T-helper 17 cell (primary cell): ENCODE data around the gene GBP5. TPM values are rescaled to one million over a fixed set of nuclear protein-coding genes. Genes with fewer than 3 reads are reported as not detected.
"Not testable (repeated sequence)": the region's sequence is repeated elsewhere in the genome, so short reads cannot be mapped to it uniquely, and the experiment has no call there.

ENCODE experiments used
- ATAC-seq: fragments of 150-1000 bp; cut with Tn5 transposase; 2 replicates; pipeline ENCODE4 v1.10.0; 2021; ENCODE audit warnings: mild to moderate bottlenecking, moderate library complexity
- DNase-seq, 3 donors: peaks; one replicate each; pipeline versions ENCODE4 v3.0.0 to v3.0.0-alpha.2; 2020 to 2021
- H3K9me3 ChIP-seq: one replicate; pipeline ENCODE4 v1.7.0; 2013; ENCODE audit warnings: low read length, mild to moderate bottlenecking; ENCODE audit not compliant: control insufficient read depth, poor library complexity, severe bottlenecking
- H3K27ac Mint-ChIP-seq: one replicate; pipeline ENCODE4 v1.8.0; 2022; ENCODE audit warnings: mild to moderate bottlenecking, moderate library complexity, mixed read lengths
- H3K27me3 Mint-ChIP-seq: one replicate; pipeline ENCODE4 v1.8.0; 2022; ENCODE audit warnings: mixed read lengths
- H3K36me3 Mint-ChIP-seq: one replicate; pipeline ENCODE4 v1.8.0; 2022; ENCODE audit warnings: low read depth, mixed read lengths
- H3K4me1 Mint-ChIP-seq: one replicate; pipeline ENCODE4 v1.8.0; 2022; ENCODE audit warnings: mild to moderate bottlenecking, mixed read lengths
- H3K4me3 Mint-ChIP-seq: one replicate; pipeline ENCODE4 v1.8.0; 2022; ENCODE audit warnings: mild to moderate bottlenecking, moderate library complexity, mixed read lengths
- total RNA-seq, 4 donors: library from RNA in 2 of 4; stranded (reverse) in 2 of 4; gene quantifications; one replicate each; pipeline ENCODE4 v1.2.3 and lab custom pipeline; 2022 to 2026

The GBP5 gene
- total RNA-seq, 2 donors from 2014 or later, result 122 to 132 TPM

DNA sequence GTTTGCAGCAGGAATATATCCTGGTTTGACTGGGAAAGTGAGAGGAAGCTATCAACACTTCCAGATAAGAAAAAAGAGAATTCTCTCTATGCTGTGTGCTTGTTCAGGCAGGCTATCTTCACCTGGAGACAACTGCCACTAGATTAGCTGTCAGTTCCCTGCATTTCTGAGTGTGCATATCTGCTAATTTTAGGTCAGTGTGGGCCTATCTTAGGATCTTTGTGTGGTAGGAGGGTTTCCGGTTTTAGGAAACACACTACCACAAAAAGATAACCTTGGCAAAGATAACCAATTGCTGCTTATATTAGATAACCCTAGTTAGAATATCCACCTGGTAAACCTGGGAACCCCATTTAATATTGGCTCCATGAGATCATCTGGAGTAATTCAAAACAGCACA is 22.5 kb upstream of the GBP5 start:
- Mint-ChIP-seq H3K27me3 (no peaks in the 10 kb centered on the region), H3K4me1 (peaks cover 33% of the 10 kb centered on the region), H3K36me3 (peaks cover 2% of the 10 kb centered on the region), H3K27ac (no peak overlapping the region), H3K4me3 (peak overlapping the region; percentile 19)
- ATAC-seq (peak; percentile 92), DNase-seq (no peak)
- H3K9me3 ChIP-seq, result peaks cover 4% of the 10 kb centered on the region

DNA sequence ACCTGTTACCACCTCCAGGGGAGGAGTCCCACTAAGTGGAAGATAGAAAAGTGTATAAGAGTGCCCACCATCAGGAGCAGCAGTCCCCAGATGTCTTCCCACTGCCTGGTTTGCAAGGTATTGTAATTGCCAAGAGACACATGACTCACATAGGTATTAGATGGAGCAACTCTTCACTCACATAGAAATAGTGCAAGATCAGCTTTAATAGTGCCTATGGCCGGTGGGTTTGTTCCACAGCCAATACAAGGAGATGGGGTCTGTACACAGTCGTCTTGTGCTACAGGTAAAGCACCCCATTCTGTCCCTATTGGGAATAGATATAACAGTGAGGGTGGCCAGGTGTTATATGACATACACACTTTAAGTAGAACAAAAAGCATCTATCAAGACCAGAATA is 18.6 kb upstream of the GBP5 start:
- peaks cover 4% of the 10 kb centered on the region for H3K9me3 ChIP-seq
- Mint-ChIP-seq H3K4me1 (peaks cover 34% of the 10 kb centered on the region), H3K27ac (no peak overlapping the region), H3K4me3 (no peak overlapping the region), H3K27me3 (no peaks in the 10 kb centered on the region), H3K36me3 (peaks cover 4% of the 10 kb centered on the region)
- ATAC-seq (no peak), DNase-seq (no peak)

DNA sequence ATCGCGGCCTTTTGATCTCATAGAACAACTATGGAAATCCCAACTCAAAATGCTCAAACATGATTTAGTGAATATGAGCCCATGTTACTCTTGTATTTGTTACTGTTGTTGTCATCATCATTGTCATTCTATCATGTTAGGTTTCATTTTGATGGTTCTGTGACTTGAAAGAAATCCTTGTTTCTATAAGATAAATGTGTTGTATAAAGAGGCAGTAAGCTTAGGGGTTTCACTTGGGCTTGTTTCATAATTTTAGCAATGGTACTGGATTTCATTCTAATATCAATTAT is 15.3 kb upstream of the GBP5 start:
- H3K27ac Mint-ChIP-seq, result peak overlapping the region; percentile 96
- peak overlapping the region; percentile 82 for H3K4me3 Mint-ChIP-seq
- no peaks in the 10 kb centered on the region for H3K27me3 Mint-ChIP-seq
- DNase-seq (no peak), ATAC-seq (no peak)
- peaks cover 7% of the 10 kb centered on the region for H3K36me3 Mint-ChIP-seq
- H3K9me3 ChIP-seq, result no peaks in the 10 kb centered on the region
- H3K4me1 Mint-ChIP-seq, result peaks cover 47% of the 10 kb centered on the region

DNA sequence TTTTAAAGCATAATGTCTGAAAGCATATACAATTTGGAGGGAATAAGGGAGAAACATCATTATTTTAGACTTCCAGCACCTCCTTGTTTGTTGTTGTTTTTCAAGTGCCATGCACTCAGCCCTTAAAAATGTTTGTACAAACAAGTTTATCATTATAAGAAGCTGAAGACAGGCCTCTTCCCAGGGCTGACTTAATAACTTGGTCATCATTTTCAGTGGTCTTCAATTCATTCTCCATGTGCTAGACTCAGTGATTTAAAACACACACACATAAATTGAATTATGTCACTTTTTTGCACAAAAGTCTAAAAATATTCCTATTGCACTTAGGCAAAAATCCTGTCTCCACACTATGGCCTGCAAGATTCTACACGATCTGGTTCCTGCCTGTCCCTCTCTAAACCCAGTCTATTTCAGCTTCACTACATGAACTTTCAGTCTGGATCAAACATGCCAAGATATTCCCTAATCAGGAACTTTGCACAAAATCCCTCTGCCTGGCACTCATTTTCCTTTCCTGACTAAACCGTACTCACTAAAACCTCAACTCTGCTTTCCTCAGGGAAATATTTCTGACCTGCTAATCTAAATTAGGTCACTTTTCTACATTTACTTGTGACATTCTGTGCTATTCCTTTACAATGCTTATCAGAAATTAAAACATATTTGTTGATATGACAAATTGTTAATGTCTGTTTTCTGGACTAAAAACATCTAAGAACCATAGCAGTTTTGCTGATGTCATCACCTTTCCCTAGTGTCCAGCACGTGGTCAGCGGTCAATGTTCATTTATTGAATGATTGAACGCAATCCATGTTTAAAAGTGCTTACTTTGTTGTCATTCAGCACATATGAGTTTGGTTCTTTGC is 14.8 kb upstream of the GBP5 start:
- Mint-ChIP-seq H3K4me3 (peak overlapping the region; percentile 82), H3K27ac (peak overlapping the region; percentile 96), H3K4me1 (peaks cover 47% of the 10 kb centered on the region), H3K27me3 (no peaks in the 10 kb centered on the region), H3K36me3 (peaks cover 7% of the 10 kb centered on the region)
- H3K9me3 ChIP-seq, result no peaks in the 10 kb centered on the region
- ATAC-seq (peak; percentile 15), DNase-seq (no peak)

DNA sequence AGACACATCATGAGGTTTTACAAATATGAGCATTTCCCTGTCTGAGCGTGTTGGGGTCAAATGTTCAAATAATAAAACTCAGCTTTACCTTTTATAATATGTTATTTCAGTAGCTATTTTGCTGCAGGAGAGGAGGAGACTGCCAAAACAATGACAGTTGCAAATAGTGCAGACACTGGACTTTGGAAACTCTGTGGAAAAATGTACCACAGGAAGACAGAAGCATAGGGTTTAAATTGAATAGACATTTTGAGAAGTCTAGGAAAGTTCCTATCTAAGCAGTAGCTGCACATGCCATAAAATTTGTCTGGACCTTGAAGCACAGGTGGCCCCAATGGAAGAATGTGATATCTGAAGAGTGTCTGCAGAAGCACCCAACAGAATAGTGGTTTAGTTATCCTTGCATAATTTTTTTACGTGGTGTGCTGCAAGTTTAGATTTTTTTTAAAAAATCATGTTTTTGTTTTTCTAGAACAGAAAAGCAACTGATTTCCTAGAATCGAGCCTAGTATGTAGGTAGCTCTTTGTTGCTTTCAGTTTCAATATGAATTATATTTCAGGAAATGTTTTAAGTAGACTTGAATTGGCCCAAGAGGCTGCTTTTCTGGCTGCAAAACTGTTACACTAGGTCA is 14.0 kb upstream of the GBP5 start:
- DNase-seq (no peak), ATAC-seq (peak; percentile 80)
- Mint-ChIP-seq H3K4me1 (peaks cover 52% of the 10 kb centered on the region), H3K4me3 (peak overlapping the region; percentile 82), H3K27ac (peak overlapping the region; percentile 96), H3K27me3 (no peaks in the 10 kb centered on the region), H3K36me3 (peaks cover 7% of the 10 kb centered on the region)
- H3K9me3 ChIP-seq, result no peaks in the 10 kb centered on the region

DNA sequence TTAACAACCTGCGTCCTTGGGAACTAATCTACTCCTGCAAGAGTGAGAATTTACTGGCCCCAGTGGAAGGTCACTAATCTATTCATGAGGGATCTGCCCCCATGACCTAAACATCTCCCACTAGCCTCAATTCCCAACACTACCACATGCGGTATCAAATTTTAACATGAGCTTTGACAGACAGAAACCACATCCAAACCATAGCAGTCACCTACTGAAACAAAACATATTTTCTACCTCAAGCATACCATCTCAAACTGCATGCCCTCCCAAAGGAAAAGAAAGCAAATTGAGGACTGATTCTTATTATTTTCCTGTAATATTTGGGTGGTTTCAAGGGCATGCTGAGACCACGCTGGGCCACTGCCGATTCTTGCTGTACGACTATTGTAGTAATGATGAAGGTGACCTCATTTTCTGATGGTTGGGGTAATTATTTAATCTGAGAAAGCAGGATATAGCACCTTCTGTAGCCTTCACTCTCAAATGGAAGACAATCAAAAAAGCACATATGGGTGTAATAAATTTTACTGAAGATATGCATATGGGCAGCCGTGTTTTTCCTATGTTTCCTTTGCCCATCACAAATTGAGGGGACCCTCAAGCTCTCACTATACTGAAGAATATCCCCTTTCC is 13.2 kb upstream of the GBP5 start:
- DNase-seq (no peak), ATAC-seq (peak; percentile 58)
- Mint-ChIP-seq H3K4me1 (peaks cover 53% of the 10 kb centered on the region), H3K27me3 (no peaks in the 10 kb centered on the region), H3K4me3 (peak overlapping the region; percentile 82), H3K36me3 (peaks cover 8% of the 10 kb centered on the region), H3K27ac (peak overlapping the region; percentile 96)
- H3K9me3 ChIP-seq, result no peaks in the 10 kb centered on the region

DNA sequence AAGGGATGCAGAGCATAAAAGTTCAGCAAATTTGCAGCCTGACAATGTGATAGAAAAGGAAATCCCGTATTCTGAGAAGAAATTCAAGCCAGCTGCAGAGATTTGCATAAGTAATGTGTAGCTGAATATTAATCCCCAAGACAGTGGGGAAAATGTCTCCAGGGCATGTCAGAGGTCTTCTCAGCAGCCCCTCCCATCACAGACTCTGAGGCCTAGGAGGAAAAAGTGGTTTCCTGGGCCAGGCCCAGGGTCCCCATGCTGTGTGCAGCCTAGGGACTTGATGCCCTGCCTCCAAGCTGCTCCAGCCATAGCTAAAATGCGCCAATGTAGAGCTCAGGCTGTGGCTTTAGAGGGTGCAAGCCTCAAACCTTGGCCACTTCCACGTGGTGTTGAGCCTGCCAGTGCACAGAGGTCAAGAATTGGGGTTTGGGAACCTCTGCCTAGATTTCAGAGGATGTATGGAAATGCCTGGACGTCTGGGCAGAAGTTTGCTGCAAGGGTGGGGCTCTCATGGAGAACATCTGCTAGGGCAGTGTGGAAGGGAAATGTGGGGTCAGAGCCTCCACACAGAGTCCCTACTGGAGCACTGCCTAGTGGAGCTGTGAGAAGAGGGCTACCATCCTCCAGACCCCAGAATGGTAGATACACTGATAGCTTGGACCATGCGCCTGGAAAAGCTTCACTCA is 11.6 kb upstream of the GBP5 start:
- not testable (repeated sequence) for H3K27me3 Mint-ChIP-seq, ATAC-seq, H3K9me3 ChIP-seq, H3K4me3 Mint-ChIP-seq, H3K36me3 Mint-ChIP-seq, DNase-seq
- Mint-ChIP-seq H3K4me1 (peaks cover 65% of the 10 kb centered on the region), H3K27ac (peak overlapping the region; percentile 96)

DNA sequence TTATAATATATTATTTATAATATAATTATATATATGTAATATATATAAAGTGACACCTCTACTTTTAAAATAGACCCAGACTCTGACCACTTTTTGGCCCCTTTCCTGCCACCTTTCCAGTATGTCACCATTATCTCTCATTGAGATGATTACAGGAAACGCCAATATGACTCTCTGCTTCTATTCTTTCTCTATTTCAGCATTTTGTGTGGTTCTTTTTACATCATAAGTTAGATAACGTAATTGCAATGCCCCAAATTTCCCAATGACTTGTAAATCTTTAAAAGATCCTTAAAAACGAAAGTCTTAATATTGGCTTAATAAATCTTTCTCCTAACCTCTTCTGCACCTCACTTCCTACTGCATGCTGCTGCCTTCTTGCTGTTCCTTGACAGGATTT is 8.1 kb upstream of the GBP5 start:
- no peaks in the 10 kb centered on the region for H3K27me3 Mint-ChIP-seq
- H3K27ac Mint-ChIP-seq, result peak overlapping the region; percentile 95
- H3K36me3 Mint-ChIP-seq, result peaks cover 4% of the 10 kb centered on the region
- peaks cover 65% of the 10 kb centered on the region for H3K4me1 Mint-ChIP-seq
- DNase-seq (no peak), ATAC-seq (no peak)
- H3K9me3 ChIP-seq, result peaks cover 4% of the 10 kb centered on the region
- H3K4me3 Mint-ChIP-seq, result peak overlapping the region; percentile 10

DNA sequence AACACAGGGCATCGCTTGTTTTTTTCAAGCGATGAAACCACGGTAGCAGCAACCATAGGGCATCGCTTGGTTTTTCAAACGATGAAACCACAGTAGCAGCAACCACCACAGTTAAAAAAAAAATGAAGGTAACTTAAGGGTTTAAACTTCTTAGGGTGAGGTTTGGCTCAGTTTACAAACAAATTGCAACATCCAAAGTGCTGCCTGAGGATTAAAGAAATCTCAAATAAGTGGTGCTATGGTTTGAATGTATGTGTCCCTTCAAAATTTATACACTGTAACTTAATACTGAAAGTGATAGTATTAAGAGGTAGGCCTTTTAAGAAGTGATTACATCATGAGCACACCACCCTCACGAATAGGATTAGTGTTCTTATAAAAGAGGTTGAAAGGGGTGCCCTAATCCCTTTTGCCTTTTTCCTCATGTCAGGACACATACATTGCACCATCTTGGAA is 6.4 kb upstream of the GBP5 start:
- H3K27ac Mint-ChIP-seq, result peak overlapping the region; percentile 95
- peaks cover 66% of the 10 kb centered on the region for H3K4me1 Mint-ChIP-seq
- no peaks in the 10 kb centered on the region for H3K27me3 Mint-ChIP-seq
- peaks cover 2% of the 10 kb centered on the region for H3K36me3 Mint-ChIP-seq
- peak overlapping the region; percentile 66 for H3K4me3 Mint-ChIP-seq
- ATAC-seq (peak; percentile 71), DNase-seq (no peak)
- peaks cover 4% of the 10 kb centered on the region for H3K9me3 ChIP-seq

DNA sequence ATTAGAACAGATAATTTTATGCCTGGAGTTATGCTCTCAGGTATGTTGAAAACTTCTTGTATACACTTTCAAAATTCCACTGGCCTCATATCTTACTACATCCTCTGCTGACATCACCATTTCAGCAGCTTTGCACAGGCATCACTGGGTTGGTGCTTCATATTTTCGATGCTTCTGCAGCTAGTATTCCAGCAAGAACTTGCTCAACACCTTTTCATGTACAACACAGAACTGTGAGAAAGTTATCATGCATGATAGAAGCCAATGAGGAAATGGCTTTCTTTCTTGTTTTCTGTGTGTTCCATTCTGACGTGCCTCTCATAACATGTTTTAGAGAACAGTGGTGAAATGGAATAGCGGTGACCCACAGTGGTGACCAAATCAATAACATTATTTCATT is 5.1 kb upstream of the GBP5 start:
- Mint-ChIP-seq H3K4me3 (peak overlapping the region; percentile 36), H3K27ac (peak overlapping the region; percentile 95), H3K4me1 (peaks cover 62% of the 10 kb centered on the region), H3K27me3 (no peaks in the 10 kb centered on the region), H3K36me3 (peaks cover 2% of the 10 kb centered on the region)
- peaks cover 4% of the 10 kb centered on the region for H3K9me3 ChIP-seq
- no peak for ATAC-seq
- DNase-seq, result no peak

DNA sequence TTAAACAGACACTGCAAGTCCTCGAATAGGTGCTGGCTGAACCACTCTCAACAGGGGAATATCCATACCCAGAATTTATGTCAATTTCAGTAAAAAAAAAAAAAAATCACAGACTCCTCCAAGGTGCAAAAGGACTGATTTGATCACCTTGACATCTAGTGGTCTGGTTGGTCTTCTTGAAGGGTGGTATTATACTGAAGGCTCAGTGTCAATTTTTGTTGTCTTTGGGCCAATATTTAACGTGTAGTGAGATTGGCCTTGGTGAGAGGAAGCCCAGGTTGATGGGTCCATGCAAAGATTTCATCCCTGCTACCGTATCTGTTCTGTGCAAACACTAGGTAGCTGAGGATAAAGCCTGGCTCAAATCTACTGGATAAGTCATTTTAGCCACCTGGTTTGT is 4.0 kb upstream of the GBP5 start:
- ATAC-seq (no peak), DNase-seq (no peak)
- no peak overlapping the region for H3K4me3 Mint-ChIP-seq
- H3K4me1 Mint-ChIP-seq, result peaks cover 59% of the 10 kb centered on the region
- peaks cover 5% of the 10 kb centered on the region for H3K36me3 Mint-ChIP-seq
- peak overlapping the region; percentile 29 for H3K27ac Mint-ChIP-seq
- no peaks in the 10 kb centered on the region for H3K27me3 Mint-ChIP-seq
- H3K9me3 ChIP-seq, result peaks cover 4% of the 10 kb centered on the region

DNA sequence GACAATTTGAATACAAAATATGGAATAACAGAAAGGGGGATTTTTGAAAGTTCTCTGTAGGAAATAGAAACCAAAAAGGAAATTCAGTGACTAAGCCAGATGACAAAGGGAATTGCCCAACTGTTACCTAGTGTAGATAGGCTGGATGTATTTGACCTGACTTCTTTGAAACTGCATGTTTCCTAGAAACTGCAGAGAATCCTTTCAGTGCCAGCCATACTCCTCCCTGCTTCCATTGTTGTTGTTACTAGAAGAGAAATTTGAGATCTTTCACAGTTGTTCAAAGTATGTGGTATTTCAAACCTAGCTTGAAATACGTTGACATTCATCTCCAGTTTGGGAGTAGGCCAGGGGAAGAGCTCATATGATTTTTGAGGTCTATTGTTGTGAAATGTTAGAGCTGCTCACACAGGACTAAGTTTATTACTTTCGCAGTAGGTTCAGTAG is 1.8 kb upstream of the GBP5 start:
- peak overlapping the region; percentile 65 for H3K4me3 Mint-ChIP-seq
- peak overlapping the region; percentile 94 for H3K27ac Mint-ChIP-seq
- DNase-seq (no peak), ATAC-seq (peak; percentile 72)
- H3K27me3 Mint-ChIP-seq, result no peaks in the 10 kb centered on the region
- peaks cover 7% of the 10 kb centered on the region for H3K36me3 Mint-ChIP-seq
- peaks cover 55% of the 10 kb centered on the region for H3K4me1 Mint-ChIP-seq
- peaks cover 4% of the 10 kb centered on the region for H3K9me3 ChIP-seq

DNA sequence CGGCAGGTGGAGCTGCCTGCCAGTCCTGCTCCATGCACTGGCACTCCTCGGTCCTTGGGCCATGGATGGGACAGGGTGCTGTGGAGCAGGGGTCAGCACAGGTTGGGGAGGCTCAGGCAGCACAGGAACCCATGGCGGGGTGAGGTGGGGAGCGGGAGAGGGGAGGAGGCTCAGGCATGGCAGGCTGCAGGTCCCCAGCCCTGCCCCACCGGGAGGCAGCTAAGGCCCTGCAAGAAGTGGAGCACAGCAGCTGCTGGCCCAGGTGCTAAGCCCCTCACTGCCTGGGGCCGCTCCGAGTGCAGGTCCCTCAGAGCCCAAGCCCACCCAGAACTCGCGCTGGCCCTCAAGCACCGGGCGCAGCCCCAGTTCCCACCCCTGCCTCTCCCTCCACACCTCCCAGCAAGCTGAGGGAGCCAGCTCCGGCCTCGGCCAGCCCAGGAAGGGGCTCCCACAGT is 691 bp upstream of the GBP5 start:
- peak overlapping the region; percentile 94 for H3K27ac Mint-ChIP-seq
- H3K36me3 Mint-ChIP-seq, result peaks cover 9% of the 10 kb centered on the region
- H3K27me3 Mint-ChIP-seq, result no peaks in the 10 kb centered on the region

More for the DNA sequence above, 691 bp upstream of the GBP5 start:
- Mint-ChIP-seq H3K4me1 (peaks cover 54% of the 10 kb centered on the region), H3K4me3 (peak overlapping the region; percentile 99)
- ATAC-seq, result no peak
- peaks cover 4% of the 10 kb centered on the region for H3K9me3 ChIP-seq
- DNase-seq, result no peak
